Hematopoietic multipotent progenitor cell treated with erythropoietin and hydrocortisone succinate and interleukin-3 and kit ligand, for 8 days (in vitro differentiated cells): ENCODE measurements around the gene PBX3.

Source experiments
- DNase-seq: peaks from one replicate; pipeline ENCODE4 v3.0.0-alpha.2; 2015

The PBX3 gene

GRCh38 chr9:125747053-125747764, at the start of gene PBX3:
TSS of gene PBX3 (plus strand) at chr9:125747373.
- peak; percentile 51 for DNase-seq

- no peak for DNase-seq
Measured at GRCh38 chr9:125699870-125700269, 47.3 kb upstream of the PBX3 start.

GRCh38 chr9:125700791-125701190, 46.4 kb upstream of the PBX3 start:
- DNase-seq: no peak

- DNase-seq: no peak
Measured at GRCh38 chr9:125701351-125701750, 45.8 kb upstream of the PBX3 start.

- no peak for DNase-seq
Measured at GRCh38 chr9:125703662-125704061, 43.5 kb upstream of the PBX3 start.

- DNase-seq: no peak
Measured at GRCh38 chr9:125705893-125706292, 41.3 kb upstream of the PBX3 start.

- peak; percentile 96 for DNase-seq
Measured at GRCh38 chr9:125706651-125707471, 40.3 kb upstream of the PBX3 start, which contains the start of gene MAPKAP1. TSS of gene MAPKAP1 (minus strand) at chr9:125707208. CDS start at chr9:125672574, 34,634 bp downstream.

- DNase-seq: no peak
Measured at GRCh38 chr9:125707472-125707804, 39.7 kb upstream of the PBX3 start.

- no peak for DNase-seq
Measured at GRCh38 chr9:125726456-125727132, 20.6 kb upstream of the PBX3 start.

- no peak for DNase-seq
Measured at GRCh38 chr9:125730168-125730567, 17.0 kb upstream of the PBX3 start.

GRCh38 chr9:125732562-125732961, 14.6 kb upstream of the PBX3 start:
- no peak for DNase-seq

GRCh38 chr9:125739436-125739835, 7.7 kb upstream of the PBX3 start:
- no peak for DNase-seq

- no peak for DNase-seq
Measured at GRCh38 chr9:125742657-125743056, 4.5 kb upstream of the PBX3 start.

GRCh38 chr9:125743682-125744428, 3.3 kb upstream of the PBX3 start:
- DNase-seq: no peak

- DNase-seq: no peak
Measured at GRCh38 chr9:125744616-125745015, 2.6 kb upstream of the PBX3 start.

GRCh38 chr9:125745018-125745417, 2.2 kb upstream of the PBX3 start:
- DNase-seq: no peak

- no peak for DNase-seq
Measured at GRCh38 chr9:125745682-125746016, 1.5 kb upstream of the PBX3 start.

GRCh38 chr9:125746017-125746773, 978 bp upstream of the PBX3 start:
- DNase-seq: peak; percentile 98

GRCh38 chr9:125746774-125747052, 460 bp upstream of the PBX3 start:
- DNase-seq: no peak

GRCh38 chr9:125747765-125748445, 732 bp downstream of the PBX3 start:
- DNase-seq: peak; percentile 17

GRCh38 chr9:125748446-125749099, 1.4 kb downstream of the PBX3 start:
- no peak for DNase-seq
